H9 (cell line): ENCODE data around the gene TMEM119. TPM values are rescaled to one million over a fixed set of nuclear protein-coding genes. Genes with fewer than 3 reads are reported as not detected.
A peak's percentile ranks its signal among the peaks of the same experiment; 100 is the strongest.

Experiments
- DNase-seq: peaks from one replicate; pipeline ENCODE4 v3.0.0-alpha.2; 2017
- H2AFZ ChIP-seq: one replicate; pipeline ENCODE4 v1.6.1; 2013; ENCODE audit warnings: mild to moderate bottlenecking, low read length, control low read depth, moderate library complexity
- H2AK5ac ChIP-seq: 2 replicates; pipeline ENCODE4 v1.6.1; 2013; ENCODE audit warnings: low read length, control low read depth, mixed read lengths; ENCODE audit not compliant: insufficient read length
- H2BK120ac ChIP-seq: one replicate; pipeline ENCODE4 v1.6.1; 2013; ENCODE audit warnings: low read depth, mild to moderate bottlenecking, low read length, control low read depth, inconsistent platforms; ENCODE audit not compliant: poor library complexity, severe bottlenecking
- H2BK12ac ChIP-seq: 2 replicates; pipeline ENCODE4 v1.6.1; 2013; ENCODE audit warnings: low read length, control low read depth, mixed read lengths, low read depth; ENCODE audit not compliant: insufficient read length
- H2BK15ac ChIP-seq: 2 replicates; pipeline ENCODE4 v1.6.1; 2013; ENCODE audit warnings: low read depth, low read length, control low read depth
- H2BK20ac ChIP-seq: one replicate; pipeline ENCODE4 v1.6.1; 2013; ENCODE audit warnings: low read depth, mild to moderate bottlenecking, low read length, control low read depth, inconsistent platforms; ENCODE audit not compliant: poor library complexity, severe bottlenecking
- H2BK5ac ChIP-seq: 2 replicates; pipeline ENCODE4 v1.6.1; 2013; ENCODE audit warnings: low read length, control low read depth, mixed read lengths; ENCODE audit not compliant: insufficient read length
- H3K14ac ChIP-seq: 2 replicates; pipeline ENCODE4 v1.6.1; 2013; ENCODE audit warnings: low read length, control low read depth; ENCODE audit not compliant: insufficient read depth
- H3K18ac ChIP-seq: 2 replicates; pipeline ENCODE4 v1.6.1; 2013; ENCODE audit warnings: low read depth, mild to moderate bottlenecking, mixed read lengths, low read length, control low read depth; ENCODE audit not compliant: insufficient read length
- H3K23ac ChIP-seq: 2 replicates; pipeline ENCODE4 v1.6.1; 2013; ENCODE audit warnings: low read length, control low read depth, mixed read lengths, low read depth; ENCODE audit not compliant: insufficient read length
- H3K23me2 ChIP-seq: 2 replicates; pipeline ENCODE4 v1.6.1; 2013; ENCODE audit warnings: low read depth, mild to moderate bottlenecking, mixed read lengths, low read length, control low read depth; ENCODE audit not compliant: insufficient read length, poor library complexity, severe bottlenecking
- H3K27ac ChIP-seq: 2 replicates; pipeline ENCODE4 v1.5.1; 2013; ENCODE audit warnings: low read length, control low read depth, mixed read lengths, low read depth; ENCODE audit not compliant: insufficient read length
- H3K27me3 ChIP-seq: 2 replicates; pipeline ENCODE4 v1.6.1; 2013; ENCODE audit warnings: low read length, control low read depth, inconsistent platforms; ENCODE audit not compliant: insufficient read depth
- H3K4ac ChIP-seq: 2 replicates; pipeline ENCODE4 v1.6.1; 2013; ENCODE audit warnings: low read depth, mild to moderate bottlenecking, control low read depth, inconsistent platforms, low read length, moderate library complexity
- H3K4me1 ChIP-seq: 2 replicates; pipeline ENCODE4 v1.6.1; 2013; ENCODE audit warnings: low read length, control low read depth, inconsistent platforms; ENCODE audit not compliant: insufficient read depth
- H3K4me2 ChIP-seq: 2 replicates; pipeline ENCODE4 v1.6.1; 2013; ENCODE audit warnings: low read length, control low read depth, mixed read lengths; ENCODE audit not compliant: insufficient read length, insufficient read depth
- H3K56ac ChIP-seq: 2 replicates; pipeline ENCODE4 v1.6.1; 2013; ENCODE audit warnings: low read depth, mild to moderate bottlenecking, mixed read lengths, low read length, control low read depth; ENCODE audit not compliant: insufficient read length
- H3K79me1 ChIP-seq: 2 replicates; pipeline ENCODE4 v1.6.1; 2013; ENCODE audit warnings: low read depth, mild to moderate bottlenecking, moderate library complexity, low read length, control low read depth, inconsistent platforms; ENCODE audit not compliant: insufficient read depth, poor library complexity, severe bottlenecking
- H3K79me2 ChIP-seq: 2 replicates; pipeline ENCODE4 v1.6.1; 2013; ENCODE audit warnings: low read length, control low read depth, inconsistent platforms; ENCODE audit not compliant: insufficient read depth
- H3K9ac ChIP-seq: 2 replicates; pipeline ENCODE4 v1.6.1; 2013; ENCODE audit warnings: low read length, control low read depth, mixed read lengths; ENCODE audit not compliant: insufficient read length; ENCODE audit errors: extremely low read depth
- H3K9me3 ChIP-seq: one replicate; pipeline ENCODE4 v1.6.1; 2013; ENCODE audit warnings: low read depth, low read length, inconsistent platforms; ENCODE audit not compliant: control insufficient read depth
- H3T11ph ChIP-seq: one replicate; pipeline ENCODE4 v1.6.1; 2013; ENCODE audit warnings: mild to moderate bottlenecking, low read length, control low read depth, inconsistent platforms
- H4K20me1 ChIP-seq: one replicate; pipeline ENCODE4 v1.6.1; 2013; ENCODE audit not compliant: control insufficient read depth, insufficient read length, insufficient read depth
- H4K5ac ChIP-seq: 2 replicates; pipeline ENCODE4 v1.6.1; 2013; ENCODE audit warnings: low read depth, mild to moderate bottlenecking, mixed read lengths, low read length, control low read depth; ENCODE audit not compliant: insufficient read length
- H4K8ac ChIP-seq: replicated peaks from 2 replicates; pipeline ENCODE4 v1.6.1; 2013; ENCODE audit warnings: low read length, control low read depth, mixed read lengths, low read depth; ENCODE audit not compliant: insufficient read length
- H4K91ac ChIP-seq: 2 replicates; pipeline ENCODE4 v1.6.1; 2013; ENCODE audit warnings: low read depth, mild to moderate bottlenecking, moderate library complexity, mixed read lengths, low read length, control low read depth; ENCODE audit not compliant: insufficient read length
- H3K27ac Mint-ChIP-seq, 3 experiments: 2 replicates in 2 of 3; 3 replicates in 1 of 3; pipeline ENCODE4 v1.8.0; 2020 to 2021; ENCODE audit warnings: mixed read lengths in 3 of 3, mild to moderate bottlenecking in 1 of 3, moderate library complexity in 1 of 3
- H3K27me3 Mint-ChIP-seq: 2 replicates; pipeline ENCODE4 v1.8.0; 2021; ENCODE audit warnings: low read depth, mild to moderate bottlenecking, moderate library complexity, mixed read lengths
- H3K36me3 Mint-ChIP-seq, 3 experiments: 2 replicates in 2 of 3; 3 replicates in 1 of 3; pipeline ENCODE4 v1.8.0; 2020 to 2021; ENCODE audit warnings: low read depth in 3 of 3, mixed read lengths in 3 of 3; ENCODE audit not compliant: insufficient read depth in 1 of 3
- H3K4me1 Mint-ChIP-seq, 2 experiments: 2 replicates each; pipeline ENCODE4 v1.8.0; 2020; ENCODE audit warnings: mixed read lengths in 2 of 2
- H3K4me3 Mint-ChIP-seq, 2 experiments: 2 replicates in 1 of 2; 3 replicates in 1 of 2; pipeline ENCODE4 v1.8.0; 2020 to 2021; ENCODE audit warnings: mild to moderate bottlenecking in 2 of 2, mixed read lengths in 2 of 2, moderate library complexity in 1 of 2
- H3K9me3 Mint-ChIP-seq, 2 experiments: 2 replicates in 1 of 2; 3 replicates in 1 of 2; pipeline ENCODE4 v1.8.0; 2020; ENCODE audit warnings: mild to moderate bottlenecking in 2 of 2, mixed read lengths in 2 of 2, moderate library complexity in 1 of 2
- WGBS: extraction: QIAGEN DNeasy Blood & Tissue Kit; methylation state at CpG from one replicate; pipeline ENCODE4 v1.1.7; 2013; ENCODE audit warnings: missing lambda C conversion rate, low lambda C conversion rate, mixed read lengths; ENCODE audit not compliant: insufficient read length; ENCODE audit errors: extremely low coverage; 5-methylcytosine and 5-hydroxymethylcytosine counted together
- total RNA-seq: library from RNA; stranded (reverse); gene quantifications from 2 replicates; pipeline ENCODE4 v1.2.1, GENCODE V29; 2021
- TF ChIP-seq, protein P1 (sequence below): fragments of 200-600 bp; sonication (generic); conservative IDR thresholded peaks from 3 replicates; pipeline ENCODE4 v1.8.0; 2021; ENCODE audit warnings: antibody characterized with exemption, mild to moderate bottlenecking

The TMEM119 gene
- total RNA-seq, 1 experiment from 2014 or later: not detected

DNA sequence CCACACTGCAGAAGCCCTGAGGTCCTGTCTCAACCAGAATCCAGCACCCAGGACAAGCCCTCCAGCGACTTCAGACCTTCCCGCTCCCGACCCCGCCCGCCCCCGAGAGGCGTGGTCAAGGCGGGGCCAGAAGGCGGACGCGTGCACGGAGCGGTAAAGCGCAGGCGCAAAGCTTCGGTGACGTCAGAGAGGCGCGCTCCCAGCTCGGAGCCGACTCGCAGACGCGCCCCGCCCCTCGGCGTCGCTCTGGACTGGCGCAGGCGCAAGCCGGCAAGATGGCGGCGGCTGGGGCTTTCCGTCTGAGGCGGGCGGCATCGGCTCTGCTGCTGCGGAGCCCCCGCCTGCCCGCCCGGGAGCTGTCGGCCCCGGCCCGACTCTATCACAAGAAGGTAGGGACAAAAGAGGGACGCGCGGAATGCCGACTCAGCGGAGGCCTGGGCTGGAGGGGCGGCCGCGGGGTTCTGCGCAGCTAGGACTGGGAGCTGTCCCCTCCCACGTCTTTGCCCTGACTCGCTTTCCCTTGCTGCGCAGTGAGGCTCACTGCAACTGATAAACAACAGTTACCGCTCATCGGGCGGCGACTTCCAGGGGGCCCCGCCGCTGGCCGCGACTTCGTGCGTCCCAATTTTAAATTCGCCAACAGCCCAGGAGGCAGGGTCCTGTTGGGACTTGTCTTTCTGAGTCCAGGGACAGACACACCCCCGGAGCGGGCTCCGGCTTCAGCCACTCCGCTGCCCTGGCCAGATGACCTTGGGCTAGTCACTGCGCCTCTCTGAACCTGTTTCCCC, 35.3 kb downstream of the TMEM119 start, which contains the start of gene ISCU:
Gene ISCU (plus strand): TSS at position 249 of the 788 bp plus-strand sequence. CDS start 27 bp downstream, at position 276.
- H3K23me2 ChIP-seq: peaks cover 18% of the 10 kb centered on the region
- Mint-ChIP-seq H3K27me3 (no peaks in the 10 kb centered on the region), H3K27ac (peak within 1 kb of the TSS; percentile 100), H3K4me1 (peaks cover 22 to 27% of the 10 kb centered on the region in 2 experiments), H3K9me3 (peaks cover 0 to 3% of the 10 kb centered on the region in 2 experiments; a peak in 2 of 5 replicates), H3K4me3 (peak within 1 kb of the TSS; percentile 100), H3K36me3 (peaks cover 13 to 59% (median 59%) of the 10 kb centered on the region in 3 experiments; a peak in 6 of 7 replicates)
- H3K4me2 ChIP-seq: peak within 1 kb of the TSS; percentile 99
- H4K8ac ChIP-seq: no peak within 1 kb of the TSS
- no peaks in the 10 kb centered on the region for H3K27me3 ChIP-seq
- peaks cover 2% of the 10 kb centered on the region; the same call in 1 of the 2 replicates for H3K4me1 ChIP-seq
- no peak within 1 kb of the TSS for H2BK15ac ChIP-seq
- no peak within 1 kb of the TSS for H4K91ac ChIP-seq
- H3K79me2 ChIP-seq: peaks cover 30% of the 10 kb centered on the region
- H3K79me1 ChIP-seq: no peaks in the 10 kb centered on the region
- peak within 1 kb of the TSS; percentile 84 for H2AFZ ChIP-seq
- H2BK20ac ChIP-seq: no peak within 1 kb of the TSS
- TF ChIP-seq, protein P1, sequence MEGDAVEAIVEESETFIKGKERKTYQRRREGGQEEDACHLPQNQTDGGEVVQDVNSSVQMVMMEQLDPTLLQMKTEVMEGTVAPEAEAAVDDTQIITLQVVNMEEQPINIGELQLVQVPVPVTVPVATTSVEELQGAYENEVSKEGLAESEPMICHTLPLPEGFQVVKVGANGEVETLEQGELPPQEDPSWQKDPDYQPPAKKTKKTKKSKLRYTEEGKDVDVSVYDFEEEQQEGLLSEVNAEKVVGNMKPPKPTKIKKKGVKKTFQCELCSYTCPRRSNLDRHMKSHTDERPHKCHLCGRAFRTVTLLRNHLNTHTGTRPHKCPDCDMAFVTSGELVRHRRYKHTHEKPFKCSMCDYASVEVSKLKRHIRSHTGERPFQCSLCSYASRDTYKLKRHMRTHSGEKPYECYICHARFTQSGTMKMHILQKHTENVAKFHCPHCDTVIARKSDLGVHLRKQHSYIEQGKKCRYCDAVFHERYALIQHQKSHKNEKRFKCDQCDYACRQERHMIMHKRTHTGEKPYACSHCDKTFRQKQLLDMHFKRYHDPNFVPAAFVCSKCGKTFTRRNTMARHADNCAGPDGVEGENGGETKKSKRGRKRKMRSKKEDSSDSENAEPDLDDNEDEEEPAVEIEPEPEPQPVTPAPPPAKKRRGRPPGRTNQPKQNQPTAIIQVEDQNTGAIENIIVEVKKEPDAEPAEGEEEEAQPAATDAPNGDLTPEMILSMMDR: no peak
- peak within 1 kb of the TSS; percentile 83 for H3K56ac ChIP-seq
- H3K4ac ChIP-seq: no peak within 1 kb of the TSS
- peak within 1 kb of the TSS; percentile 72 for H4K5ac ChIP-seq
- no peak within 1 kb of the TSS for H2AK5ac ChIP-seq
- H4K20me1 ChIP-seq: no peaks in the 10 kb centered on the region
- H2BK12ac ChIP-seq: no peak within 1 kb of the TSS
- DNase-seq: peak; percentile 99
- H3K23ac ChIP-seq: no peak within 1 kb of the TSS
- H3K9me3 ChIP-seq: no peaks in the 10 kb centered on the region
- no CpG with 5 or more reads among the region's 72 CpGs for WGBS
- H2BK5ac ChIP-seq: peak within 1 kb of the TSS; percentile 69
- H2BK120ac ChIP-seq: no peak within 1 kb of the TSS
- H3K14ac ChIP-seq: peak within 1 kb of the TSS; percentile 80
- peak within 1 kb of the TSS; percentile 63 for H3K18ac ChIP-seq
- peak within 1 kb of the TSS; percentile 61 for H3K27ac ChIP-seq
- peak within 1 kb of the TSS; percentile 37 for H3T11ph ChIP-seq
- H3K9ac ChIP-seq: peak within 1 kb of the TSS; percentile 99
